GM23338 (cell line): ENCODE measurements around the gene TNFAIP8L1.

Experiments used
- EZH2 ChIP-seq: fragments of 200-600 bp; sonication (generic); IDR thresholded peaks from one replicate; pipeline ENCODE4 v1.8.0; 2017; ENCODE audit warnings: antibody characterized with exemption, mild to moderate bottlenecking, low read depth; ENCODE audit not compliant: unreplicated experiment
- TF ChIP-seq, protein P1 (sequence below): IDR thresholded peaks from 2 replicates; pipeline ENCODE4 v1.6.1; 2016; ENCODE audit warnings: antibody characterized with exemption

DNA sequence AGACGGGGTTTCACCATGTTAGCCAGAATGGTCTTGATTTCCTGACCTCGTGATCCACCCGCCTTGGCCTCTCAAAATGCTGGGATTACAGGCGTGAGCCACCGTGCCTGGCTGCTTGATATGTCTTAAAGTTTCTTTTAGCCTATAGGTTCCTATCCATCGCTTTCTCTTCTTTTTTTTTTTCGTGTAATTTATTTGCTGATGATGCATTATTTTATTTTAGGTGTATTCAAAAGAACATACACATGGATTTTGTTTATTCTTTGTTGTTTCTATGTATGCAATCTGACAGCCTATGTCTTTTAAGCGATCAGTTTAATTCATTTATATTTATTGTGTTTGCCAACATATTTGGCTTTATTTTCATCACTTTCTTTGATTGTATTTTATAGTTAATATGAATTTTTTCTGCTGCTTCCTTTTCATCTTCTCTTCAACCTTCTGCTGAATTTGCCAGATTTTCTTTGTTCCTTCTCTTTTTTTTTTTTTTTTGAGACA is 26.0 kb upstream of the TNFAIP8L1 start:
- TF ChIP-seq, protein P1, sequence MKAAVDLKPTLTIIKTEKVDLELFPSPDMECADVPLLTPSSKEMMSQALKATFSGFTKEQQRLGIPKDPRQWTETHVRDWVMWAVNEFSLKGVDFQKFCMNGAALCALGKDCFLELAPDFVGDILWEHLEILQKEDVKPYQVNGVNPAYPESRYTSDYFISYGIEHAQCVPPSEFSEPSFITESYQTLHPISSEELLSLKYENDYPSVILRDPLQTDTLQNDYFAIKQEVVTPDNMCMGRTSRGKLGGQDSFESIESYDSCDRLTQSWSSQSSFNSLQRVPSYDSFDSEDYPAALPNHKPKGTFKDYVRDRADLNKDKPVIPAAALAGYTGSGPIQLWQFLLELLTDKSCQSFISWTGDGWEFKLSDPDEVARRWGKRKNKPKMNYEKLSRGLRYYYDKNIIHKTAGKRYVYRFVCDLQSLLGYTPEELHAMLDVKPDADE = no peak
- no peak for TF ChIP-seq EZH2
